ENCODE results near the gene CLSTN3.

Gene CLSTN3

GRCh38 chr12:7193674-7194073, 63.5 kb downstream of the CLSTN3 start:
- DNase-seq, result no peak

GRCh38 chr12:7197841-7198240, 67.7 kb downstream of the CLSTN3 start:
- no peak for DNase-seq

GRCh38 chr12:7203109-7203508, 72.9 kb downstream of the CLSTN3 start:
- DNase-seq, result no peak

- no peak for DNase-seq
Observed at GRCh38 chr12:7205091-7205490, 74.9 kb downstream of the CLSTN3 start.

GRCh38 chr12:7206691-7207090, 76.5 kb downstream of the CLSTN3 start:
- DNase-seq, result peak in 1 of 2 experiments; percentile 36

GRCh38 chr12:7207866-7208625, 77.9 kb downstream of the CLSTN3 start:
- no peak for DNase-seq
